CD4-positive, alpha-beta T cell treated with Interleukin-4 for 4 hours (primary cell): ENCODE results near the gene CLEC9A.
A peak's percentile ranks its signal among the peaks of the same experiment; 100 is the strongest.

Source experiments
- DNase-seq: peaks from one replicate; pipeline ENCODE4 v3.0.0-alpha.2; 2020

CLEC9A gene

GRCh38 chr12:10067942-10068341, 37.5 kb downstream of the CLEC9A start:
- DNase-seq: no peak

DNA sequence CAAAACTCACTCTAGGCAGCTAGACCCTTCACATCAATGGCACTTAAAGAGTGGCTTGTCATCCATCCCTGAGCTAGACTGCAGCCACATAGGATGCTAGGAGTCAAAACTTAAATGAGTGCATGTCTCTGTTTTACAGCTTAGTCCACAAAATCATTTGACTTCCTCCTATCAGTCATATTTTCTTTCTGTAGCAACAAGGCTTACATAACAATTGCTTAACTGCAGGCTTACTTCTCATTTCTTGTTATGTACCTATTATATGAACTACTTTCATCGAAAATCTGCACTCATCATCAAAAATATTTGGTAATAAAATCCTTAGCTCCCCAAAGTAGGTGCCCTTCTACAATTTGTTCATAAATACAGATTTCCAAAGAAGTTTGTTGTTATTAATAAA, 38.2 kb downstream of the CLEC9A start:
- DNase-seq: peak; percentile 8

- DNase-seq: no peak
Observed at GRCh38 chr12:10069099-10069498, 38.6 kb downstream of the CLEC9A start.

GRCh38 chr12:10069976-10070375, 39.5 kb downstream of the CLEC9A start:
- DNase-seq: no peak

DNA sequence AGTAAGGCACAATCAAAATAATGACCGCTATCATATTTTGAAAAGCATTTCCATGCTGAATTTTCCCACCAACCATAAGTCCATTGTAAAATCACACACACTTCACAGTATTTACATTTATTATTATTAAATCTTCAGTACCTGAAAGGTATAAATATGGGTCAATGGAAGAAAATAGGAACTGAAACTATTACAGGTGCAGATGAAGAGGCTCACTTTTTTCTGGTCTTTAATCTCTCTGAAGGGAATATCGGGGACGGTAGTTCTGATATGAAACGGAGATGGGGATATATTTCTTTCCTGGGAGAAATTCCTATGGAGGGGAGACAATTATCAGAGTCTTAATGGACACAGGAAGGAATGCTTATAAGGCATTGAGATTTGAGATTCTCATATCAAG, 39.9 kb downstream of the CLEC9A start:
- no peak for DNase-seq

GRCh38 chr12:10072131-10072530, 41.6 kb downstream of the CLEC9A start:
- DNase-seq: no peak

DNA sequence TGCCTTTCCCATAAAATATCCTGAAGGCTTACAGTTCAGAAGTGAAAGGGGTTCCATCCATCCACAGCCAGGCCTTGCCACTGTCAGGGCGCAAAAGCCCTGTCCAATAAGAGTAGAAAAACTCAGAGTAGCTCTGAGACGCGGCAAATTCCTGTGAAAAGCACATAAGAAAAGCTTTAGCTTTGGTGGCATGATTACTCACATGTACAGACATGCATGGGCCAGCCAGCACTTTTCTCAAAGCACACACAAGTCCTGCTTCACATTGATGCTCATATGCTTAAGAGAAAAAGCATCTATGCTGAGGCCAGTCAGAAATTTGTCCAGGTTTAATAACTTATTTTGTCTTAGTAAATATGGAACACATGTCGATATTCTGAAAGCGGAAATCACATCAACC, 42.8 kb downstream of the CLEC9A start:
- DNase-seq: no peak

DNA sequence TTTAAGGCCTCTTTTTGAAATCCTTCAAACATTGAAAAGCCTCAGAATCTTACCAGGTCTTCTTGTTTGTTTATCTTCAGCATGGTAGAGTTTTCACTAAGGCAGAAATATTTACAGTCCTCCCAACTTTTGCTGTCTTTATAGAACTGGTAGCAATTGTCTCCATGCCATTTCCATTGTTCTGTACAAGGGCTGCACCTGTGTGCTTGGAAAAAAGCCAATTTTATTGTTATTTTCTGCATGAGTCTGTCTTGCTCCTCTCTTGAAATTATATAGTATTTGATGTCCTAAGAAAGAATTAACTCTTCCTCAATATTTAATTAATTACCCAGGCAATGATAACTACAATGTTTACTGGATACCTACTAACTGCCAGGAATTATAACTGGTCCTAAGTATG, 45.0 kb downstream of the CLEC9A start:
- no peak for DNase-seq

- no peak for DNase-seq
Observed at GRCh38 chr12:10082117-10082874, 51.8 kb downstream of the CLEC9A start.

GRCh38 chr12:10084733-10085132, 54.3 kb downstream of the CLEC9A start:
- DNase-seq: no peak

DNA sequence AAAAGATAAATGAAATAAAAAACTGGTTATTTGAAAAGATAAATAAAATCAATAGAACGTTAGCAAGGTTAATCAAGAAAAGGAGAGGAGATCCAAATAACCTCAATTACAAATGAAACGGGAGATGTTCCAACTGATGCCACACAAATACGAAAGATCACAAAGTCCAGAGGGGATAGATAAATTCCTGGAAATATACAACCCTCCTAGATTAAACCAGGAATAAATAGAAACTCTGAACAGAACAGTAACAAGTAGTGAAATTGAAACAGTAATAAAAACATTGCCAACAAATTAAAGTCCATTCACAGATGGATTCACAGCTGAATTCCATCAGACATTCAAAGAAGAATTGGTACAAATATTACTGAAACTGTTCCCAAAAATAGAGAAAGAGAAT, 55.9 kb downstream of the CLEC9A start:
- no peak for DNase-seq

DNA sequence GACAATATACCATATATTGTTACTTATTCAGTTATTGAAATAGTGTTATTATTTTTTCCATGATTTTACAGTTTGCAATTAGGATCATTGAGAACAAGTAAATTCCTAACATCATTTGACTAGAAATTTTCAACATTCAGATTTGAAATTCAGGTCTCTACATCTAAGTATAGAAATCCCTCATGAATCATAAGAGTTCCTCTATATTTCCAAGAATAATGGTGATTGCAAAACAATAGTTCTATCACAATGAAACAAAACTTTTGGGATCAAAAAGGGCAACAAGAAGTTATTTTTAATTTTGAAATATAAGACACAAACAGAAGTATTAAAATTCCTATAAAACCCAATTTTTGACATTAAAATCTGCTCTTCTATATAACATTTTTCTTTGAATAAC, 57.5 kb downstream of the CLEC9A start:
- DNase-seq: no peak

- DNase-seq: no peak
Observed at GRCh38 chr12:10088955-10089900, 58.7 kb downstream of the CLEC9A start.

GRCh38 chr12:10094646-10095395, 64.3 kb downstream of the CLEC9A start:
- no peak for DNase-seq

DNA sequence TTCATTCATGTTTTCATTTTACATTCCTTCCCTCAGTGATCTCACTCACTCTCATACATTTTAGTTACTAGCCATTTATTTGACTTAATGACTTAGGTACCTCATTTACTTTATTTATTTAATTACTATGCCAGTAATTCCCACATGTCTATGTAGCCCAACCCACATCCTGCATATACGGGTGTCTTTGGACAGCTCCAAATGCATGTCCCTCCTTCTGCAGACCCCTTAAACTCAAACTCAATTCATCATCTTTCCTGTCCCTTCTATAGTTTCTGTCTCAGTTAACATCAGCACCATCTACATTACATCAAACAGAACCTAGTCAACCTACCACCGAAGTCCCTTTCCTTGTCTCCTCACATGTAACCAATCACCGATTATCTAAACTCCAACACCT, 65.5 kb downstream of the CLEC9A start:
- DNase-seq: no peak

- DNase-seq: no peak
Observed at GRCh38 chr12:10097521-10097920, 67.0 kb downstream of the CLEC9A start.

- no peak for DNase-seq
Observed at GRCh38 chr12:10098791-10099190, 68.3 kb downstream of the CLEC9A start, which contains the start of gene CLEC1A. CLEC1A (minus strand) TSS chr12:10098985; CDS start chr12:10098922, 63 bp downstream.

- DNase-seq: no peak
Observed at GRCh38 chr12:10101042-10101579, 70.6 kb downstream of the CLEC9A start.

GRCh38 chr12:10101648-10102220, 71.3 kb downstream of the CLEC9A start:
- DNase-seq: no peak

GRCh38 chr12:10102322-10102721, 71.8 kb downstream of the CLEC9A start:
- DNase-seq: no peak

DNA sequence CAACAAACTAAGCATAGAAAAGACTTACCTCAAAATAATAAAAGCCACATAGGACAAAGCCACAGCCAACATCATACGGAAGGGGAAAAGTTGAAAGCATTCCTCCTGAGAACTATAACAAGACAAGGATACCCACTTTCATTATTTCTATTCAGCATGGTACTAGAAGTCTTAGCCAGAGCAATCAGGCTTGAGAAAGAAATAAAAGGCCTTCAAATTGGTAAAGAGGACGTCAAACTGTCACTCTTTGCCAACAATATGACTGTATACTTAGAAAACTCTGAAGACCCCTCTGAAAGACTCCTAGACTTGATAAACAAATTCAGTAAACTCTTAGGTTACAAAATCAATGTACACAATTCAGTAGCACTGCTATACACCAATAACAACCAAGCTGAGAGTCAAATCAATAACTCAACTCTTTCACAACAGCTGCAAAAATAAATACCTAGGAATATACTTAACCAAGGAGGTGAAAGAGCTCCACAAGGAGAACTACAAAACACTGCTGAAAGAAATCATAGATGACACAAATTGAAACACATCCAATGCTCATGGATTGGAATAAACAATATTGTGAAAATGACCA, 79.9 kb downstream of the CLEC9A start:
- no peak for DNase-seq

GRCh38 chr12:10111451-10111850, 81.0 kb downstream of the CLEC9A start:
- no peak for DNase-seq
